Prostate gland (tissue), 2 donors: ENCODE measurements around the gene URI1. TPM values are rescaled to one million over a fixed set of nuclear protein-coding genes. Genes with fewer than 3 reads are reported as not detected.

Experiments used
- DNase-seq: peaks from one replicate; pipeline ENCODE4 v3.0.0-alpha.2; 2019; ENCODE audit warnings: low spot score
- H3K27ac ChIP-seq, 2 donors: fragments of 200-600 bp; sonication (generic); 2 replicates each; pipeline ENCODE4 v1.5.1; 2017 to 2019
- H3K27me3 ChIP-seq: fragments of 200-600 bp; sonication (generic); replicated peaks from 2 replicates; pipeline ENCODE4 v1.5.1; 2019; ENCODE audit not compliant: insufficient read depth
- H3K36me3 ChIP-seq, 2 donors: fragments of 200-600 bp; sonication (generic); 1 replicate in 1 of 2; 2 replicates in 1 of 2; pipeline versions ENCODE4 v1.5.1 to v1.8.1; 2017 to 2019
- H3K4me1 ChIP-seq: fragments of 200-600 bp; sonication (generic); replicated peaks from 2 replicates; pipeline ENCODE4 v1.5.1; 2019
- H3K4me3 ChIP-seq, 2 donors: fragments of 200-600 bp; sonication (generic); 2 replicates each; pipeline ENCODE4 v1.5.1; 2017 to 2019
- H3K9me3 ChIP-seq: fragments of 200-600 bp; sonication (generic); 2 replicates; pipeline ENCODE4 v1.5.1; 2017
- CTCF ChIP-seq, 4 experiments: fragments of 200-600 bp in 2 of 4; fragments of 450-650 bp in 2 of 4; sonication (generic) in 2 of 4; IDR thresholded peaks; 1 replicate in 3 of 4; 2 replicates in 1 of 4; pipeline ENCODE4 v1.5.1; 2016 to 2019; ENCODE audit warnings: antibody characterized with exemption in 4 of 4, mild to moderate bottlenecking in 2 of 4, moderate library complexity in 2 of 4
- POLR2A ChIP-seq: fragments of 450-650 bp; IDR thresholded peaks from one replicate; pipeline ENCODE4 v1.6.1; 2016; ENCODE audit warnings: antibody characterized with exemption, mild to moderate bottlenecking
- POLR2AphosphoS5 ChIP-seq: sonication (generic); formaldehyde crosslinking; IDR thresholded peaks from one replicate; pipeline ENCODE4 v1.6.1; 2017; ENCODE audit warnings: antibody characterized with exemption
- WGBS: methylation state at CpG from one replicate; pipeline ENCODE4 v1.1.5; 2018; 5-methylcytosine and 5-hydroxymethylcytosine counted together
- intact Hi-C: fragments of 100-400 bp; cut with DNase I; formaldehyde crosslinking; loops from one replicate; pipeline ENCODE4 v1.14.2; 2022
- total RNA-seq, 2 donors: library from RNA; depleted of rRNA; stranded (reverse); fragments of >200 nt; gene quantifications; one replicate each; pipeline ENCODE4 v1.1.0, GENCODE V29; 2016

Gene URI1
- total RNA-seq, 2 donors from 2014 or later, result 48.2 to 71.0 TPM

- Histone ChIP-seq H3K27ac (no peak overlapping the region), H3K4me3 (no peak overlapping the region), H3K9me3 (no peaks in the 10 kb centered on the region), H3K36me3 (no peaks in the 10 kb centered on the region), H3K4me1 (no peaks in the 10 kb centered on the region), H3K27me3 (no peaks in the 10 kb centered on the region)
- intact Hi-C loops, result no loop called here
- TF ChIP-seq POLR2A (no peak), POLR2AphosphoS5 (no peak)
- DNase-seq, result no peak
Measured at GRCh38 chr19:30023330-30023729, 81.3 kb downstream of the URI1 start.

DNA sequence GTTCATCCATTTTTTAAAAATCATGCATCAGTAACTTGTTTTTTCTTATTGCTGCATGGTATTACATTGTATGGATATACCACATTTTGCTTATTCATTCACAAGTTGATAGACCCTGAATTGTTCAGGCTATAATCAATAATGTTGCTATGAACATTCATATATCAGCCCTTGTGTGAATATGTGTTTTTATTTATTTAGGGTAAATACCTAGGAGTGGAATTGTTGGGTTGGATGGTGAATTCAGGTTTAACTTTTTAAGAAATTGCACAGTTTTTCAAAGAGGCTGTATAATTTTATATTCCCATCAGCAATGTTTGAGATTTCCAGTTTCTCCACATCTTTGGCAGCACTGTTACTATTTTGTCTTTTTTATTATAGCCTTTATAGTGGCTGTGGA is 82.1 kb downstream of the URI1 start:
- intact Hi-C loops, result no loop called here
- TF ChIP-seq POLR2AphosphoS5 (no peak), POLR2A (no peak), CTCF (IDR thresholded peaks at IDR 0.05) (no peak)
- no peak for DNase-seq
- Histone ChIP-seq H3K27me3 (no peaks in the 10 kb centered on the region), H3K4me1 (no peaks in the 10 kb centered on the region), H3K27ac (no peak overlapping the region), H3K4me3 (no peak overlapping the region), H3K9me3 (no peaks in the 10 kb centered on the region), H3K36me3 (no peaks in the 10 kb centered on the region)

DNA sequence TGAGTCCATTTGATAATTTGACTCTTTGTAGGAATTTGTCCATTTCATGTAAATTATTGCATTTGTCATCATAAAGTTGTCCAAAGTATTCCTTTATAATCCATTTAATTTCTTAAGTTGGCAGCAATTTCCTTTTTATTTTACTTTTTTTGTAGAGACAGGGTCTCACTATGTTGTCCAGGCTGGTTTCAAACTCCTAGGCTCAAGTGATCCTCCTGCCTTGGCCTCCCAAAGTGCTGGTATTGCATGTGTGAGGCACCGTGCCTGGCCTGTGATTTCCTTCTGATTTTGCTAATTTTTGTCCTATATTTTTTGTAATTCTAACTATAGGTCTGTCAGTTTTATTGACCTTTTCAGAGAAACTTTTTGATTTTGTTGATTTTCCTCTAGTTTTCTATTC is 84.9 kb downstream of the URI1 start:
- H3K27ac ChIP-seq, result no peak overlapping the region
- H3K27me3 ChIP-seq, result no peaks in the 10 kb centered on the region
- TF ChIP-seq POLR2AphosphoS5 (no peak), POLR2A (no peak), CTCF (IDR thresholded peaks at IDR 0.05) (no peak)
- H3K9me3 ChIP-seq, result no peaks in the 10 kb centered on the region
- H3K36me3 ChIP-seq, result no peaks in the 10 kb centered on the region
- no peak overlapping the region for H3K4me3 ChIP-seq
- no peaks in the 10 kb centered on the region for H3K4me1 ChIP-seq
- no peak for DNase-seq
- intact Hi-C loops, result no loop called here
- 100% methylated on average over 1 of the region's 1 CpG for WGBS

DNA sequence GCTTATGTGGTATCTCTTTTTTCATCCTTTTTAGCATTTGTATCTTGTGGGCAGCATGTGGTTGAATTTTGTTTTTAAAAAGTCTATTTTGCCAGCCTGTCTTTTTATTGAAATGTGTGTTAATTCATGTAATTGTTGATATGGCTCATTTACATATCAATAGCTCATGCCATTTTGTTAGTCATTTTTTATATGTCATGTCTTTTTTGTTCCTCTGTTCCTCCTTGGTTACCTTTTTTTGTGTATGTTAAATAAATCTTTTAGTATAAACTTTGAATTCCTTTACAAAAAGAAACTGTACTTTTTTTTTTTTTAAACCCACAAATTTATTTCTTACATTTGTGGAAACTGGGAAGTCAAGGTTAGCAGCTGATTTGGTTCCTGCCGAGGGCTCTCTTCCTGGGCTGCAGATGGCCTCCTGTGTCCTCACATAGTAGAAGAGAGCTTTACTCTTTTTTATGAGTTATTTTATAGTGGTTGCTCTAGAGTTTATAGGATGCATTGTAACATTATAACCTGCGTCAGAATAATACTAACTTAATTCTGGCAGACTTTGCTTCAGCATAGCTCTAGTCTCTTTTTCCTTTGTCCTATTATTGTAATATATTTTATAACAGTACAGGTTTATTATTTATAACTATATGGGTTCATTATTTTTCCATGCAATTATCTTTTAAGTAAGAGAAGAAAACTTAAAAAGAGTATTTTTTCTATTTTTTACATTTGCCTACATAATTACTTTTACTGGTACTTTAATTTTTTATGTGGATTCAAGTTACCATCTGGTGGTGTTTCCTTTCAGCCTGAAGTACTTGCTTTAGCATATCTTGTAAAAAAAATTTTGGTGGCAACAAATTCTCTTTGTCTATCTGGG is 86.3 kb downstream of the URI1 start:
- Histone ChIP-seq H3K36me3 (no peaks in the 10 kb centered on the region), H3K4me1 (no peaks in the 10 kb centered on the region), H3K4me3 (no peak overlapping the region), H3K27ac (no peak overlapping the region), H3K27me3 (no peaks in the 10 kb centered on the region), H3K9me3 (no peaks in the 10 kb centered on the region)
- intact Hi-C loops, result no loop called here
- WGBS, result 34% methylated on average over 2 of the region's 2 CpGs
- DNase-seq, result peak; percentile 20
- no peak for TF ChIP-seq POLR2A
- peak; percentile 47 for TF ChIP-seq POLR2AphosphoS5

DNA sequence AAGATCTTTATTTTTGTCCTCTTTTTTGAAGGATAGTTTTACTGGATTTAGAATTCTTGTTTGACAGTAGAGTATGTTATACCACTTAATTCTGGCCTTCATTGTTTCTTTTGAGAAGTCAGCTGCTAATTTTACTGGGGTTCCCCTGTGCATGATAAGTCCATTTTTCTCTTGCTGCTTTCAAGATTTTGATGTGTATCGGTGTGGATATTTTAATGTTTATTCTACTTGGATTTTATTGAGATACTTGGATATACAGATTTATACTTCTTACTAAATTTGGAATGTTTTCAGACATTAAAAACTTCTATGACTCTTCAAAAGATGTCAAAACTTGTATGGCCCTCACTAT is 86.9 kb downstream of the URI1 start:
- H3K27ac ChIP-seq, result no peak overlapping the region
- H3K9me3 ChIP-seq, result no peaks in the 10 kb centered on the region
- no peak overlapping the region for H3K4me3 ChIP-seq
- no peaks in the 10 kb centered on the region for H3K36me3 ChIP-seq
- TF ChIP-seq CTCF (IDR thresholded peaks at IDR 0.05), result no peak
- no peak for TF ChIP-seq POLR2AphosphoS5
- TF ChIP-seq POLR2A, result no peak
- no peak for DNase-seq
- no peaks in the 10 kb centered on the region for H3K27me3 ChIP-seq
- WGBS, result 88% methylated on average over 1 of the region's 1 CpG
- intact Hi-C loops, result no loop called here
- no peaks in the 10 kb centered on the region for H3K4me1 ChIP-seq
